Stimulated activated CD4-positive, alpha-beta T cell treated with anti-CD3 and anti-CD28 coated beads, Interleukin-4, amount 100 ng/mL, for 48 hours (primary cell): ENCODE results near the gene ZNF697.
"Not testable (repeated sequence)": the region's sequence is repeated elsewhere in the genome, so short reads cannot be mapped to it uniquely, and the experiment has no call there.

Experiments used
- DNase-seq, 2 donors: peaks; one replicate each; pipeline ENCODE4 v3.0.0-alpha.2; 2020; ENCODE audit warnings: low read depth in 2 of 2

ZNF697 gene

DNA sequence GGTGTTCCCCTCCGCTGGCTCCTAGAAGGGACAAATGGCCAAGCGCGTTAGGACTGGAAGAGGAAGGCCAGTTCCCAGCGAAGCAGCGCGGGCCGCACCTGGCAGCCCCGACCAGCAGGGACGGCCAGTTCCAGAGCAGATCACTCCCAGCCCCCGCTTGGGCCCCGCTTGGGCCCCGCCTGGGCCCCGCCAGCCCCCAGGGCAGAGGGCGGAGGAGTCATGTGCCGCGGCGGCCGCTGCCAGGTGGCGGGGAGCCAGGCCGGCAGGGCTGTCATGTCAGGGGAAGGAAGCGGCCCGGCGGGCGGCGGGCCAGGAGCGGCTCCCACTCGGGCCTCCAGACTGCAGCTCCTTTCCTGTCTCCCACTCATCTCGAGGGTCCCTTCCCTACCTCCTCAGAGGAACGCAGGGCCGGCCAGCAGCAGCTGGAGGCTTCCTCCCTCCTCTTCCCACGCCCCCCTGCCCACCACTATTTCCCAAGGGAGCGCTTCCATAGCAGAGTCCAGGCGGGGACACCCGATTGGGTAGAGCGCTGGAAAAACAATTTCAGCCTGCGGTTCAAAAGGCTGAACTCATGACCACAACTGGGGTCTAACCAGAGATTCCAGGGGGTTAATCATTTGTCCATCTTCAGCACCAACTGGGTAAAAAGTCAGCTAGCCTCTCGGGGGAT, 16.5 kb downstream of the ZNF697 start:
- DNase-seq, result no peak

DNA sequence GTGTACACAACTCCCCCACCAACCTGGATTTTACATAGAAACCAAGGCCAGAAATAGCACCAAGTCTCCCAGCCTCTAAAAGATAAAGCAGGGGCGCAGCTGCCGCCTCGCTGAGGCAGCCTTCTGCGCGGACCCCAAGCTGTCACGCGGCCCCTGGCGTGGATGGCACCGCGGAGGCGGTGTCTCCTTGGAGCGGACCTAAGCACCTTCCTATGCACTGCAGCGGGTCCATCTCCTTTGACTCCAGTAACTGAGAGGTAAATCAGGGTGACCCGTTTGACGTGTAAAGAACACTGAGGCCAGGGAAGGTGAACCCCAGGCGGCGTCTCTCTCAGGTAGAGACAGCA, 17.0 kb downstream of the ZNF697 start:
- DNase-seq, result no peak

DNA sequence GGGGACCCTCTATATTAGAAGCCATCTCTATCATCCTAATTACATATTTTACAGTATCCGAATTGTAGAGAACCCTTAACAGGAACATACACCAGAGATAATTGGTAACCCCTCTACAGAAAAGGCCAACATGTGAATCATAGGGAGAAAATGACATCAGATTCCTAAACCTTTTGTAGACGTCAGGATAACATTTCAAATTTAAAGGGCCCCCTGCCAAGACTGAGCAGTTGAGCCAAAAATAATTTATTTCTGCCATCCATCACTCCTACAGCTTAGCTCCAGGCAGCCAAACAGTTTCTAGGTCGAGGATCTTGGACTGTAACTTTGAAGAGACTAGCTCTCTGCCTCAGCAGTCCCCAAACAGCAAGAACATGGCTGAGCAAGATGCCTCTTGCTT, 21.2 kb downstream of the ZNF697 start:
- DNase-seq, result no peak

DNA sequence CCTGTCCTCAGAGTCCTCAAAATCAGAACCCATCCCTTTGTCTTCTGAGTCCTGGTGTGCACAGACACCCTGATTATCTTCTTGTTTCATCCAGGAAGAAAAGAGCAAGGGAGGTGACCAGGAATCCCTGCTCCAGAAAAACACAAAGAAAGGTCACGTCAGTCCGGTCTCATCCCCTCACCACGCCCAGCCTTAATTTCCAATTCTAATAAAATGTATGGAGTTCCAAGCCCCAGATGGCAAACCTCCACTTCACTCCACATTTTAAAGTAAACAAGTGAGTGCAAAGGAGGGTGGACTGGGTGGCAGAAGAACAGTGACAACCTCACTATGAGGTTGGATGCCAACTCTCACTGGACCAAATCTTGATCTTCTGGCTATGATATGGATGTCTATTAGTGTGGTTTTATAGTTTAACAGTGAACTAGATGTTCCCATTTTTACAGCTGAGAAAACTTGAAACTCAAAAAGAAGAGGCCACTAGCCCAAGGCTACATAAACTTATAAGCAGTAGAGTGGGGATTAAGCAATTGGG, 22.0 kb downstream of the ZNF697 start:
- no peak for DNase-seq

DNA sequence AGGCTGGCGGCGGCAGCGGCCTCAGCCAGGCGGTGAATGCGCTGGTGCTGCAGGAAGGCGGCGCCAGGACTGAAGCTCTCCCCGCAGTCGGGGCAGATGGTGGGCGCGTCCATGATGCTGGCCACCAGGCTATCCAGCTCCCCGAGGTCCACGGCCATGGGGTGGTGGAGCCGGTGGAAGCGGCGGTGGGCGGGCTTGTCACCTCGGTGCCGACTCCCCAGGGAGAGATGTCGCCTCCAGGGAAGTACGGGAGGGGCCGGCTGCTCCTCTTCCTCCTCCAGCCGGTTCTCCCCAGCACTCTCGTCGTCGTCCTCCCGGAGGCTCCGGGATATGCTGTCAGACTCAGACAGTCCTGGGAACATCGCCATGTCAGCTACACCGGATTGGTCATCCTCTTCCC, 24.4 kb downstream of the ZNF697 start:
- DNase-seq, result no peak

DNA sequence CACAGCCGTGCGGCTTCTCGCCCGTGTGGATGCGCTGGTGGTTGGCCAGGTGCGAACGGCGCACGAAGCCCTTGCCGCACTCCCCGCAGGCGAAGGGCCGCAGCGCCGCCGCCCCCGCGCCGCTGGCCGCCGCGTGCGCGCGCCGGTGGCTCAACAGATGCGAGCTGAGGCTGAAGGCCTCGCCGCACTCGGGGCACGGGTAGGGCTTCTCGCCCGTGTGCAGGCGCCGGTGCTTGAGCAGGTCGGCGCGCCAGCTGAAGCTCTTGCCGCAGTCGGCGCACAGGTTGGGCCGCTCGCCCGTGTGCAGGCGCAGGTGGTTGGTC, 24.9 kb downstream of the ZNF697 start:
- no peak for DNase-seq

DNA sequence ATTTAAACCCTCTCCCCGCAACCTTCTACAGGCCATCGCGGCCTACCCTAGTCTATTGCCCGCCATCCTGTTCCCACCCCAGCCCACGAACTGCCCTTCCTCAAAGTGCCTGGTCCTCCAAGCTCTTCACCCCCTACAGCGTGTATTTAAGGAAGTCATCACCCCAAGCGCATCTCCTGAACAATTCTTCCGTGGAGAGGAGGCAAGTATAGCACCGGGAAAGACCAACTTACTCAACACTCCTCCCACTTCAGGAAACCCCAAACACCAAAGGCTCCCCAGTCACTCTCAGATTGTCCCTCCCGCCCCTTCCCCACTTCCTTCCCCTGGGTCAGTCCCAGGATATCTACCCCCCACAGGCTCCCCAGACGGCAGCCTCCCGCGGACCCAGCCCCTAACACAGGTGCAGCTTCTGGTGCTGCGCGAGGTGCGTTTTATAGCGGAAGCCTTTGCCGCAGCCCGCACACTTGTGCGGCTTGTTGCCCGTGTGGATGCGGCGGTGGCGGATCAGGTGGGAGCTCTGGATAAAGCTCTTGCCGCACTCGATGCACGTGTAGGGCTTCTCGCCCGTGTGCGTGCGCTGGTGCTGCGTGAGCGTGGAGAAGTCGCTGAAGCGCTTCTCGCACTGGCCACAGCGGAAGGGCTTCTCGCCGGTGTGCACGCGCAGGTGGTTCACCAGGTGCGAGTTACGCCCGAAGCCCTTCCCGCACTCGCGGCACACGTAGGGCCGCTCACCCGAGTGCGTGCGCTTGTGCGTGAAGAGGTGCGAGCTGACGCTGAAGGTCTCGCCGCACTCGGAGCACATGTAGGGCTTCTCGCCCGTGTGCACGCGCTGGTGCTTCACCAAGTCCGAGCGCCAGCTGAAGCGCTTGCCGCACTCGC, 25.5 kb downstream of the ZNF697 start:
- no peak for DNase-seq

DNA sequence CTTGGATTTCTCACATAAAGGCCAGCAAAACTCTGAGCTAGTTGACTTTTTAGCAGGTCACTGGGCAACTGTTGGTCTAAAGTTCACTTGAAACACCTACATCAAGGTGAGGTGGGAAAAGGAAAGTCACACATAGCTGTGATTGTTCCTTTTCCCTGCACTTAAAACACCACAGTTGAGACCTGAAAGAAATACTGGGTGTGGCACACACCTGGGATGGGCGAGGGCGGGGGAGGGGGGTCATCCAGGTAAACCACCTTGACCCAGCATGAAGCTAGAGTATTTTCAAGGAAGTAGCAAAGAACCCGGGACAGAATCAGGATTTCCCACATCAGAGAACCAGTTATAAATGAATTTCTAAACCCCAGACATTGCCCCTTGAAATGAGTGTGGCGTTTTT, 26.4 kb downstream of the ZNF697 start:
- no peak for DNase-seq

DNA sequence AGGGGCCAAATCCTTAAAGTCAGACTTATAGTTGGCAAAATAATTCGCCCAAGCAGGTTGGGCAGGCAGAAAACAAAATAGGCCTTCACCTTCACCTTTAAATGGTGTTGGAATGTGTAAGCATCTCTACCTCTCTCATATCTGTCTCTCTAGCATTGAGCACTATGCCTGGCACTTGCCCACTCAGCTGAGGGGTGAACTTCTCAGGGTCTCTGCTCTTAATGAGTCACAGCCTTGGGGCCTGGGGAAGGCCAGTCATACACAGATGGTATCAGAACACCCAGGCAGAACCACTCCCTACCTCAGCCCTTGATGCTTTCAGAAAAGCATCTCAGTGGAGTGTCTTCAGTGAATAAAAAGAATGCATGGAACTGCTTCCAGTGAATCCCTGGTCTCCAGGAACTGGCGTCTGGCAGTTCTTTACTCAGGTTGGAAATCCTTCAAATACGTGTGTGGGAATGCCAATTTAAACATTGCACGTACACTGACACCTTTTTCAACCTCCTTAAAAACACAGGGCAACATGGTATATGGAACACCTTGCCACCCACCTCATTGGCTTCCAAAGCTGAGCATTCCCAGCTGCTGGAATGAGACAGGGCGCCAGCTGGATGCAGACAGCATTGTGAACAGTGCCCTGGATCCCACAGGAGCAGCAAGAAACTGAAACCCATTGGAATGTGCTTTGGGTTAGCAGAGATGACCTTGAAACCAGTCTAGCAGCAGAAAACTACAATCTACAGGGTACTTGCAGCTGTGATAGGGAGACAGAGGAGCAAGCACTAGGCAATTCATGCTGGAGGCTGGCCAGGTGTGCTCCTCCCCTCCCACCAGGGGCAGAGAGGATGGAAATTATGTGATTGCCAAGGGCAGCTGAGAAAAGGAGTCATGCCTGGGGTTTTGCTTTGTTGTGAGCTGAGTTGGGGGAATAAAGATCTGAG, 30.0 kb downstream of the ZNF697 start:
- DNase-seq, result no peak

DNA sequence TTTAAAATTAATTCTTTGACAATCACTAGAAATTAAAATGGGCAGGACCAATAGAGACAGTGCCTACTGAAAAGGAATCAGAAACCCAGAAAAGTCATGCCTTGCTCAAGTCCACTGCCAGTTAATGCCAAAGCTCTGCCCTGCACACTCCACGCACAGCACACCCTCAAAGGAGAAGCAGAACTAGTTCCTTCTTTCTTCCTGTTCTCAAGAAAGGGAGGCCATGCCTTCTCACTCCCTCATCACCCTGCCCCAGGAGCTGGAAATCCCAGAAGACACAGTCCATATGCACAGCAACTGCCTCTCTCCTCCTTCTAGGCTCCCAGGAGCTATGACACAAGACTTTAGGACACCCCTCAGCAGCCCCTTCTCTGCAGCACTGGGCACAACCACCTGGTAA, 31.3 kb downstream of the ZNF697 start:
- not testable (repeated sequence) for DNase-seq

DNA sequence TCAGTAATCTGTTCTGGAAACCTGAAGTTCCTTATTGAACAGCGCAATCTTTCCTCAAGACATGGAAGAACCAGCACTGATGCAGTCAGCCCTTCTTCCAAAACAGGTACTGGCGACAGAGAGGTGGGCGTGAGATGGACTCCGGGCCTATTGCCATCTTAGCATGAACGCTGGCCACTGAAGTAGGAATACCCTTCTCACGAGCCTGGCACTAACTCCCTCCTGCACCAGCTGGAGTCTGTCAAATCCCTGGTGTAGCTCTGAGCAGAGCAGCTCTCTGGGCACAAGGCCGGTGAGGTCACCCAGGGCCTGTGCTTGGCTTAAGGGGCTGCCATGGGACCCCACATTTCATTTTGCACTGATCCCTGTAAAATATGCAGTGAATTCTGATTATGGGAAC, 33.0 kb downstream of the ZNF697 start:
- DNase-seq, result not testable (repeated sequence)

DNA sequence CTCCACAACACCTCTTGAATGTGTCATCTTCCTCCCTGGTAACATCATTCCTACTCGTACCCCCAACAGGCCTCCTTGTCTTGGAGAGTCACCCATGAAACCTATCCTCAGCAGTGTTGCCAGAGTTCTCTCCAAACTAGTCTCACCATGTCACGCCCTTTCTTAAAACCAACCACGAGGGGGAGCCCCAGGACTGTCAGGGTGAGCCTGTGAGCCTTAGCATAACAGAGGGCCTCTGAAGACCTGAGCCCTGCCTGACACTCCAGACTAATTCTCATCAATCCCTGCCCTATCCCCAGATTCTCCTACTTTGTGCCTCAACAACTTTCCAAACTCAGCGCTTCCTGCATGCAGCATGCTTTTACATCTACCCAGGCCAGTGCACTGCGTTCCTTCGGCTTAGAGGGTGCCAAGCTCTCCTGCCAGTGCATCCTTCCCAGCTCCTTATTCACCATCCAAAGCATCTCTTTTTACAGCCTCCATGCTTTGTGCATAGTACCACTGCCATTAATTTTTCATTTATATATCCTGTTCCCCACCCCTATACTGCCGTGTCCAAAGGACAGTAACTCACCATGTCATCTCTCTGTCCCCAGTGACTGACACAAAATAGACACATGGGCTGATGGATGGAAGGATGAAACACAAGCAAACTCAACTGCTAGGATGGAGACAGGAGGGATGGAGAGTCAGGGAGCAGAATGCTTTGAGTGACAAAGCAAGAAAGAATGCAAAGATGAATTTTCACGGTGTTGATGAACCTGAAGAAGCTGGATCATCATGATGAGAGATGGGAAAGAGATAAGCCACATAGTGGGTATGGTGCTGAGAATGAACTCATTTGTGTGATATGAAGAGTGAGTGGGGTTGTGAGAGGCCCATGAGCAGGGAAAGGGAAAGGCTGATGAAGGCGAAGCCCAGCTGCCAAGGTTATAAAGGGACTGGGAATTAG, 34.0 kb downstream of the ZNF697 start:
- peak; percentile 65 to 69 for DNase-seq

DNA sequence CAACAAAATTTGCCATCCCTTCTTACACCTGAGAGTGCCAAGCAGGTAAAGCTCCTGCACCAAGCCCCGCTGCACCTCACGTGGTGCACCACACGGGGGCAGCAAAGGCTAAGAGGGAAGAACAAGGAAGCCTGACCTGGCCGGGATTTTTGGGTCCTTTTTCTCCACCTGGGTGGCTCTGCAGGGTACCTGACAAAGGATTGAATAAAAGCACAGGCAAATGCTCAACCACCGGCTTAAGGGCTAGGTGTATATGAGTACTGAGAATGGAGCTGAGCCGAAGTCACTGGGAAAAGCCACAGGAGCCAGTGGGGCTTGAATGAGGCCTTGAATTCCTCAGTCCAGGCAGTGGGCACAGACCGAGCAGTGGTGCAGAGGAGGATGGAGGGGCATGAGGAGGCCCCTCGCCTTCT, 36.4 kb downstream of the ZNF697 start:
- peak; percentile 62 to 79 for DNase-seq

DNA sequence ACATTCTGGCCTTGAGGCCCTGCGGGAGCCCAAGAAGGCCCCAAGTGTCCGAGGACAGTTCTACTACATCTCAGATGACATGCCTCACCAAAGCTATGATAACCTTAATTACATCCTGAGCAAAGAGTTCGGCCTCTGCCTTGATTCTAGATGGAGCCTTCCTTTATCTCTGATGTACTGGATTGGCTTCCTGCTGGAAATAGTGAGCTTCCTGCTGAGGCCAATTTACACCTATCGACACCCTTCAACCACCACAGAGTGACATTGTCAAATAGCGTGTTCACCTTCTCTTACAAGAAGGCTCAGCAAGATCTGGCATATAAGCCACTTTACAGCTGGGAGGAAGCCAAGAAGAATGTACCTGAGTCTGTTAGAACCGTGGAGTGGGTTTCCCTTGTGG, 39.2 kb downstream of the ZNF697 start:
- not testable (repeated sequence) for DNase-seq

DNA sequence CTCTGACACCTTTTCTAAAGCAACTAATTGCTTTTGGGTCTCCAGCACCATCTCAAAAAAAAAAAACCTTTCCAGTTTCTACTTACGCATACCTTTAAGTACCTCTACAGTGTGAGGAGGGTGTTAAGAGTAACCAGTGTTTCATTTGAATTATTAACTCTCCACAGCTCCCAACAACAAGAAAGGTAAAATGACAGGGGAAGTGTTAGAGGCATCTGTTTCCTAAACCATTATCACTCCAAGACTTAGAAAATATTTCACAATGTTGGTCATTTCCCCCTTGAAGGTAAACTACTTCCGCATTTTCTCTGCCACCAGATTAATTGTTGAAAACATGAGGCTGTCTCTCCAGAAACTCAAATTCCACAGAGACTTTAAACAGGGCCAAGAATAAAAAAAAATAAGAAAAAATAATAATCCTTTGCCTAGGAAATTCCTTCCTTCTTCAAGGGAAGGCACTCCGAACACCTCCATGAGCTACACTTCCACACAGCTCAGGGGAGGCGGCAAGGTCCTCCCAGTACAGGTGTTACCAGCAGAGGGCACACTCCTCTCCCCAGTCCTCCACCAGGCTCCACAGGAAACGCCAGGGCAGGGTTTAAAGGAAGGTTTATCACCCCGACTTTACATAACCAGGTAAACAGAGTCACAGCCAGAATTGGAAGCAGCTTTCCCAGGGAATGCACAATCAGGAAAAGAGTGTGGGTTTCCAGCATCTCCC, 40.8 kb downstream of the ZNF697 start:
- DNase-seq, result not testable (repeated sequence)

DNA sequence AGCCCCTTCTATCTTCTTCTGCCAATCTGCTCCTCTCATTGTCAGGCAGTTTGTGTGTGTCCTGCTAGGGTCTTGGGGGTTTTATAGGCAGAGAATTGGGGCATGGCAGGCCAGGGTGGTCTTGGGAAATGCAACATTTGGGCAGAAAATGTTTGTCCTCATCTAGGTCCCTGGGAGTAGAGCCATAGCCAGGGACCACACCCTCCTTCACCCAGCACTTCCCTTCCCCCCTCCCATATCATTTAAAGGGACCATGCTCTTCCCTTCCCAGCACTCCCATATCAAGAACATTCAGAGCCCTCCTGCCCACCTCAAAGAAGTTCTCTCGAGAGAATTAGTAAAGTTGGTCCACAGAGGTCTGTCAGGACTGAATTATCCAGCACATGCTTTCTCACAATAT, 41.7 kb downstream of the ZNF697 start:
- DNase-seq, result no peak

DNA sequence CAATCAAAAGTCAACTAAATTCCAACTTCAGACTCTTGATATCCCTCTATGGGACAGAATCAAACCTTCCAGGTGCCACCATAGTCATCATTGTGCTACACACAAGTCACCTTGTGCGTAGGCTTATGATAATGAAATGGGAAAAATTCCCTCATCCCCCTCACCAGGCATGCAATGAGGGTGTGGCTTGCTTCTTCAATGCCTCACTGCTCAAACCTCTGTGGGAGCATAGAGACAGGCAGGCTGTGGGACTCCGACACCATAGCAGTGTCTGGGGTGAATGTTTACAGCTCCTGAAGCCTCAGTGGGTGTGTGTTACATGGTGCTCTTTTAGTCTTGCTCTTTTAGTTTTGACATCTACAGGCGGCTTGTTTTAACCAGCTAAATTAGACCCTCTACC, 42.4 kb downstream of the ZNF697 start:
- DNase-seq, result no peak

DNA sequence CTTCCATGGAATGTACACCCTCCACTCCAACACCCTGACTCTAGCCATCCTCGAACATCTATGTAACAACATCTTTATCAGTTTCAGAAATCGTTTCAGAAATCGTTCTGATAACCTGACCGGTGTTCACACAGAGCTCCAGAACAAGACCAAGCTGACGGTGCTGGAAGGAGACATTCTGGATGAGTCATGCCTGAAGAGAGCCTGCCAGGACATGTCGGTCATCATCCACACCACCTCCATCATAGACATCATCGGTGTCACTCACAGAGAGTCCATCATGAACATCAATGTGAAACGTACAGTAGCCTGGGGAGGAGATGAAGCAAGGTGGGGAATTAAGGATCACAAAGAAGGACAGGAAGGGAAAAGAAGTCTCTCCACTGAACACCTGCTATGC, 43.0 kb downstream of the ZNF697 start:
- DNase-seq, result not testable (repeated sequence)

DNA sequence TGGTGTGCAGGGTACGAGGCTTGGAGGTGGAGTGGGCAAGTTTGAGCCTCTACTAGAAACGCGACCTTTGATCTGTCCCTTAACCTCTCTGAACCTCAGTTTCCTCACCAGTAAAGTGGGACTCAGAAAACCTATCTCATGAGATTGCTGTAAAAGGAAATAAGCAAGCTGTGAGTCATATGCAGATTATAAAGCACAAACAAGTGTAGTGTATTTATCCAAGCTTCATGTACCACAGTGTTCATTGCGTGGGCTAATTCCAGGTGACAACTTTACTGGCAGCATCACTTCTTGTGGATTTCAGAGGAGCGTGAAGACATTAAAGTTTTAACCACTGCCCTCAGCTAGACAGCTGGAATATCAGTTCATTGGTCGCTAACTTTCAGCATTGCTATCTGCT, 44.4 kb downstream of the ZNF697 start:
- no peak for DNase-seq

DNA sequence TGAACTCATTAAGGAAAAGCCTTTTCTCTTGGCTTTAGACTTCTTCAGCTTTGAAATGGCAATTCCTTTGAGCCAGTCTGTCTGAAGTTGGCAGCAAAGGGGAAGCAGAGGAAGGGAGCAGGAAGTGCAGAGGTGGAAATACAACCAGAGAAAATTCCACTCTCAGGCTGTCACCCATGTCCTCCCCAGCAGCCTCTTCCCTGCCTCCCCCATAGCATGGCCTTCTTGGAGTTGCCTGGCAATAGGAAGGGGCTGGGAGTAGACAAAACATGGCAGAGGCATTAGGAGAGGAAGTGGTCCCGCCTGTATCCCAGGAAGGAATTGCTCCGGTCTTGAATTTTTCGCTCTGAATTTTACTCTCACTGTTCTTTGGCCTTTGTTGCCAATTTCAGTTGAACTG, 44.8 kb downstream of the ZNF697 start:
- DNase-seq, result not testable (repeated sequence)
